Measurements from ENCODE around the gene MAGI2. TPM values are rescaled to one million over a fixed set of nuclear protein-coding genes. Genes with fewer than 3 reads are reported as not detected.

Gene MAGI2
- total RNA-seq, 4 donors from 2014 or later = 0.23 to 5.5 (median 0.45) TPM

DNA sequence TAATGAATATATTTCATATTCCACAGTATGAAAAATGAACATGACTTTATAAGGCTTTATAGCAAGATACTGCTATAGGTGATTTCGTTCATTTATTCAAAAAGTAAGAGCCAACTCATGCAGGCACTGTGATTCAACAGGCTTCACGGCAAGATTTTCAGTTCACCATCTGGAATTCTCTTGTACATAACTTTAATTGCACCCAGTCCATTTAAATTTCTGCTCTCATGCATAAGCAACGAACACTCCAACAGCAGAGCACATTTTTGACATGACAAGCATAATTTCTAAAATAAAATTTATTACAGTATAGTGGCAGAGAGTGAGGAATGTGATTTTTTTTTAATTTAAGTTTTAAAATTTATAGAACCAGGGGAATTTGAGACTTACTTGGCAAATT, 1218.8 kb downstream of the MAGI2 start:
- TF ChIP-seq, protein P1, sequence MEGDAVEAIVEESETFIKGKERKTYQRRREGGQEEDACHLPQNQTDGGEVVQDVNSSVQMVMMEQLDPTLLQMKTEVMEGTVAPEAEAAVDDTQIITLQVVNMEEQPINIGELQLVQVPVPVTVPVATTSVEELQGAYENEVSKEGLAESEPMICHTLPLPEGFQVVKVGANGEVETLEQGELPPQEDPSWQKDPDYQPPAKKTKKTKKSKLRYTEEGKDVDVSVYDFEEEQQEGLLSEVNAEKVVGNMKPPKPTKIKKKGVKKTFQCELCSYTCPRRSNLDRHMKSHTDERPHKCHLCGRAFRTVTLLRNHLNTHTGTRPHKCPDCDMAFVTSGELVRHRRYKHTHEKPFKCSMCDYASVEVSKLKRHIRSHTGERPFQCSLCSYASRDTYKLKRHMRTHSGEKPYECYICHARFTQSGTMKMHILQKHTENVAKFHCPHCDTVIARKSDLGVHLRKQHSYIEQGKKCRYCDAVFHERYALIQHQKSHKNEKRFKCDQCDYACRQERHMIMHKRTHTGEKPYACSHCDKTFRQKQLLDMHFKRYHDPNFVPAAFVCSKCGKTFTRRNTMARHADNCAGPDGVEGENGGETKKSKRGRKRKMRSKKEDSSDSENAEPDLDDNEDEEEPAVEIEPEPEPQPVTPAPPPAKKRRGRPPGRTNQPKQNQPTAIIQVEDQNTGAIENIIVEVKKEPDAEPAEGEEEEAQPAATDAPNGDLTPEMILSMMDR (IDR thresholded peaks at IDR 0.05) = no peak
- TF ChIP-seq POLR2A (IDR thresholded peaks at IDR 0.05) = no peak
- no peak for DNase-seq
- H3K27ac ChIP-seq = no peak overlapping the region
- no peaks in the 10 kb centered on the region for H3K27me3 ChIP-seq
- no peaks in the 10 kb centered on the region for H3K36me3 ChIP-seq
- H3K4me3 ChIP-seq = no peak overlapping the region
- intact Hi-C loops (cut with DNase I) = no loop called here
- H3K4me1 ChIP-seq = no peaks in the 10 kb centered on the region
- 66 to 67% methylated on average over 3 of the region's 3 CpGs for WGBS, 2 donors
- no peaks in the 10 kb centered on the region for H3K9me3 ChIP-seq

DNA sequence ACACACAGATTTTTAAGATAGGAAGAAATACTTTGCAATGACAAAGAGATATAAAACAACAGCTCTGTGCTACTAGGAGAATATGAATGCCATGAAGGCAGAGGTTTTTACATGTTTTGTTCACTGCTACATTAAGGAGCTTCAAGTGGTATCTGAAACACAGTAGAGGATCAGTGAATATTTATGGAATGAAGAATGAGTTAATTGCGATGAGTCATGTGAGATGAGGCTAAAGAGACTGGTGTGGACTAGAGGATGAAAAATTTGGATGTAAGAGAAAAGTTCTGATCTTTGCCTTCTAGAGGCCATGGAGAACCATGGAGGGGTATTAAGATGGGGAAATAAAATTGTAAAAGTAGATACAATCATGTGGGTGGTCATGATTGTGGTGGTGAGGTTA, 1220.7 kb downstream of the MAGI2 start:
- no peak overlapping the region for H3K4me3 ChIP-seq
- TF ChIP-seq, protein P1 (IDR thresholded peaks at IDR 0.05) = no peak
- TF ChIP-seq POLR2A (IDR thresholded peaks at IDR 0.05) = no peak
- no peaks in the 10 kb centered on the region for H3K4me1 ChIP-seq
- no peaks in the 10 kb centered on the region for H3K27me3 ChIP-seq
- H3K27ac ChIP-seq = no peak overlapping the region
- intact Hi-C loops (cut with DNase I) = no loop called here
- 75 to 88% methylated on average over 1 of the region's 1 CpG for WGBS, 2 donors
- DNase-seq = no peak
- H3K9me3 ChIP-seq = no peaks in the 10 kb centered on the region
- H3K36me3 ChIP-seq = no peaks in the 10 kb centered on the region

DNA sequence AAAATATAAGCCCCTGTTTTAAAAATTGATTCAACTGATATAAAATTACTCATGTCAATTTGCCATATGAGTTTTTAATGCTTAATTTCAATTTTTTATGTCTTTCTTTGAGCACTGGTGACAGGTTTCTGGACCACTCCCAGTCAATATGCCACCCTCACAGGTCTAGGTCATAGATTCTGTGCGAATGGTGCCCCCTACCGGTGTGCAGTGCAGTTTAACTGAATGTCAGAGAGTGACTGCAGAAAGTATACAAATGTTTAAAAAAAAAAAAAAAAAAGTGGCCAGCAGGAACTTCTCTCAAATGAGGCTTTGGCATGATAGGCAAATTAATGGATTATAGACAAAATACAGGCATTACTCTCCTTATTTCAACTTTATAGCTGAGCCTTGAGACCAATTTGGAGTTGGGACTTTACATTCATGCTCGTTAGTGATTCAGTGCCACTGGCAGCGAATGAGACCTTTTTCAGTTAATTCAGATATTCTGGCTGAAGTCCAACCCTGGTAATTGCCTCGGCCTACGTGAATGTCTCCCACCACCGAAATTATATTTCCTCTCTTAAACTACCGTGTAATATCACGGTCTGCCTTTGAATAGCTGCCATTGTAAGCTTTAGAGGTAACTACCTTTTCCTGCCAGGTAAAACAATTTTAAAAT, 1227.3 kb downstream of the MAGI2 start:
- no peaks in the 10 kb centered on the region for H3K27me3 ChIP-seq
- peaks cover 0 to 4% (median 0%) of the 10 kb centered on the region in 3 donors for H3K4me1 ChIP-seq
- WGBS, 2 donors = 30 to 43% methylated on average over 9 of the region's 9 CpGs
- H3K4me3 ChIP-seq = no peak overlapping the region
- TF ChIP-seq, protein P1 (IDR thresholded peaks at IDR 0.05) = peak in 4 of 6 experiments; percentile 20 to 39 (median 22)
- no peak for TF ChIP-seq POLR2A (IDR thresholded peaks at IDR 0.05)
- H3K36me3 ChIP-seq = no peaks in the 10 kb centered on the region
- intact Hi-C loops (cut with DNase I) = no loop called here
- DNase-seq = no peak
- H3K9me3 ChIP-seq = no peaks in the 10 kb centered on the region
- H3K27ac ChIP-seq = no peak overlapping the region

DNA sequence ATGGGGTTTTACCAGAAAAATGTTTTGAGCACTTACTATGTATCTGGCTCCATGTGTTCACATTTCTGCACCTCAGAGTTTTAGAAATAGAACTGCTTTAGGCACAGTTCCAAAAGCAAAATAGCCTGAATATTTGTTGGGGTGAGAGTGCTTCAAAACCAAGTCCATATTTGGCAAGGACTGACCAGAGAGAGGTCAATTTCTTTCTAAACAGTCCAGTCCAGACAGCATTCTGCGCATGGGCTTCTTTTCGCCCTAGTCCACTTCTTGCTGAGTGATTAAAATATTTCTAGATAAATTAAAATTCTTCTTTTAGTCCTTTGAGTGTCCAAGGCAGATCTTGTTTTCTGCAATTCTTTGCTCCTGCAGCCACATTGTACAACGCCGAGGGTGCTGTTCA, 1227.9 kb downstream of the MAGI2 start:
- no peak overlapping the region for H3K27ac ChIP-seq
- no peaks in the 10 kb centered on the region for H3K9me3 ChIP-seq
- no peak overlapping the region for H3K4me3 ChIP-seq
- H3K27me3 ChIP-seq = no peaks in the 10 kb centered on the region
- H3K36me3 ChIP-seq = no peaks in the 10 kb centered on the region
- intact Hi-C loops (cut with DNase I) = no loop called here
- peaks cover 0 to 4% (median 0%) of the 10 kb centered on the region in 3 donors for H3K4me1 ChIP-seq
- DNase-seq = no peak
- 69 to 74% methylated on average over 4 of the region's 4 CpGs for WGBS, 2 donors
- TF ChIP-seq, protein P1 (IDR thresholded peaks at IDR 0.05) = no peak
- TF ChIP-seq POLR2A (IDR thresholded peaks at IDR 0.05) = no peak

DNA sequence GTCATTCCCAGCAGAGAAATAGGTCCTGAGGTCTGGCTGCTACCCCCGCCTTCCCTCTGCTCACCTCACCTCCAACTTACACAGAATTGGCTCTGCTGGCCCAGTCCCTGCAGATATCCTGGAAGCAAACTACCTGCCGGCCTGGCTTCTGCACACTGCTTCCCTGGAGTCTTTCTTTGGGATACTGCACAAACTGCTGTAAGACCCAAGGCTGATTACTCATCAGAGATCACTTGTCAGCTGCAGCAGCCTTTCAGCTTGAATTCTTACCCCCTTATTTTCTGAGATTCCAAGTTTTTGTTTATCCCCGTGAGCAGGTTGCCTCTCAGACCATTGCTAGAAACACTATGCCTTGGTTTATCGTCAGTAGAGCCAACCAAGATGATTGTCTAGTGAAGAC, 1228.5 kb downstream of the MAGI2 start:
- no peak for DNase-seq
- H3K36me3 ChIP-seq = no peaks in the 10 kb centered on the region
- no peak overlapping the region for H3K27ac ChIP-seq
- no peaks in the 10 kb centered on the region for H3K9me3 ChIP-seq
- no peak overlapping the region for H3K4me3 ChIP-seq
- peaks cover 0 to 4% (median 0%) of the 10 kb centered on the region in 3 donors for H3K4me1 ChIP-seq
- intact Hi-C loops (cut with DNase I) = no loop called here
- no peak for TF ChIP-seq POLR2A (IDR thresholded peaks at IDR 0.05)
- TF ChIP-seq, protein P1 (IDR thresholded peaks at IDR 0.05) = no peak
- WGBS, 2 donors = 81 to 84% methylated on average over 4 of the region's 4 CpGs
- no peaks in the 10 kb centered on the region for H3K27me3 ChIP-seq

Data from esophagus squamous epithelium (tissue), 5 donors.